Fibroblast of the aortic adventitia (primary cell): ENCODE measurements around the gene INPP5F. TPM values are rescaled to one million over a fixed set of nuclear protein-coding genes. Genes with fewer than 3 reads are reported as not detected.

Experiments used
- DNase-seq: peaks from one replicate; pipeline ENCODE4 v3.0.0-alpha.2; 2010; ENCODE audit warnings: low read depth
- H3K4me3 ChIP-seq: 2 replicates; pipeline ENCODE4 v1.5.1; 2011; ENCODE audit warnings: low read depth, mild to moderate bottlenecking, control low read depth, low read length, moderate library complexity
- CTCF ChIP-seq: IDR thresholded peaks from 2 replicates; pipeline ENCODE4 v1.5.1; 2011; ENCODE audit warnings: mild to moderate bottlenecking, low read length, control low read depth, inconsistent platforms; ENCODE audit not compliant: insufficient read depth
- total RNA-seq: library from RNA; depleted of rRNA; stranded (reverse); fragments of >200 nt; gene quantifications from 2 replicates; pipeline ENCODE4 v1.2.3, GENCODE V29; 2012; ENCODE audit warnings: low replicate concordance

INPP5F gene
- total RNA-seq, 1 donor: 22.2 TPM

DNA sequence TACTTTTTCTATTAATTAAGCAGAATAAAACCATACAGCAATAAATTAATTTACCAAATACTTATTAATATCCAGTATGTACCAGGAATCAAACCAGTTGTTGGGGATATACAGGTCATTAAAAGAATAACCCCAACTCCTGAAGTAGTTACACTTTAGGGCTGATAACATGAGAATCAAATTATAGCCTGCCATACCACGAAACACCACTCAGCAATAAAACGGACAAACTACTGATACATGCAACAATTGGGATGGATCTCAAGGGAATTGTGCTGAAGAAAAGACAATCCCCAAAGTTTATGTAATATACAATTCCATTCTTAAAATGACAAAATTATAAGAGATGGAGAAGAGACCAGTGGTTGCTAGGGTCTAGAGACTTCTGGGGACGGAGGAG, 124.1 kb downstream of the INPP5F start:
- no peak for TF ChIP-seq CTCF
- no peak for DNase-seq
- no peak overlapping the region for H3K4me3 ChIP-seq

DNA sequence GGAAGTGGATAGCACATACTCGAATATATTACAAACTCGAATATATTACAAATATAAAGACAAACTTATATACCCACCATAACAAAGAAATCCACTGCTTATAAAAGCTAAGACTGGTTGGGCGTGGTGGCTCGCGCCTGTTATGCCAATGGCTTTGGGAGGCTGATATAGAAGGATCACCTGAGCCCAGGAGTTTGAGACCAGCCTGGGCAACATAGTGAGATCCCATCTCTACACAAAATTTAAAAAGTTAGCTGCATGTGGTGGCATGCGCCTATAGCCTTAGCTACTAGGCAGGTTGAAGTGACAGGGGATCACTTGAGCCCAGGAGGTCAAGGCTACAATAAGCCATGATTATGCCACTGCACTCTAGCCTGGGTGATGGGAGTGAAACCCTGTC, 126.4 kb downstream of the INPP5F start:
- TF ChIP-seq CTCF: no peak
- H3K4me3 ChIP-seq: no peak overlapping the region

GRCh38 chr10:119852822-119853221, 127.0 kb downstream of the INPP5F start:
- no peak for DNase-seq
- no peak overlapping the region for H3K4me3 ChIP-seq
- TF ChIP-seq CTCF: no peak

More for the DNA sequence above, 126.4 kb downstream of the INPP5F start:
- DNase-seq: no peak

GRCh38 chr10:119853574-119853973, 127.7 kb downstream of the INPP5F start:
- DNase-seq: no peak
- TF ChIP-seq CTCF: no peak
- no peak overlapping the region for H3K4me3 ChIP-seq

- TF ChIP-seq CTCF: no peak
These were observed 132.2 kb downstream of the INPP5F start for GRCh38 chr10:119858063-119858462.

DNA sequence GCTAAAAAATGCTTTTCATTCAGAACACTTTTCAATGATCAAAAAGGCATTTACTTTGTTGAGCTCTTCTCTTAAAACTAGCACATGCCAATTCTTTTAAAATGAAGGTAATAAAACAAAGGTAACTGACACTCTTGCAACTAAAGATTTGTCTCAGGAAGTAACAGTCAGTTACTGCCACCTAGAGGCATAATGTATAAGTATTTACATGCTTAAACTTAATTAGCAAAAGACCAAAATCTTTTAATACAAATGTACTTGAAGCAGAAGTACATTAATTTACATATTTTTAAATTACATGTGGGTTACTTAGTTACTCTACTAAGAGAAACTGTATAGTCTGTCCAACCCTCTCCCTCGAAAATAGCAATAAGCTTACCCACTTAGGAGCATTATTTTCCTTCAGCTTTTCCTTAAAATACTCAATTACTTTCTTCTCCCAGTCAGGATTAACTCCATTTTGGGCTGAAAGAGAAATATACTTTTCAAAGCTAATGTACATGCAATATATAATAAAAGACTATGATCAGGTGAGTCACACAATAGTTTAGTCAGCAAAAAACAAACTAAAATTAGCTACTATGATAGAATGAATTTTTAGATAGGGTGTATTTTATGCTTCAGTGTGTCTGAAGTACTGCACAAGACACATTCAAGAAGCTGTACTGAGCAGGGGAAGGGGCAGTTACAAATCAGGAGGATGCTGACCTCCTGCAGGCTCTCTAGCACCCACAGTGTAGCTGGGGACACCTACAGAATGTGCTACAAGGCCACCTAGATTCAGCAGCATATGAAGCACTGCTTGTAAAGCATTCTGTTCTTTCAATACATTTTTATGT, 133.8 kb downstream of the INPP5F start:
- H3K4me3 ChIP-seq: no peak overlapping the region
- peak; percentile 56 for TF ChIP-seq CTCF
- peak; percentile 77 for DNase-seq

More at GRCh38 chr10:119858063-119858462, 132.2 kb downstream of the INPP5F start:
- no peak overlapping the region for H3K4me3 ChIP-seq
- no peak for DNase-seq
